H1 (cell line): ENCODE data around the gene C18orf54. TPM values are rescaled to one million over a fixed set of nuclear protein-coding genes. Genes with fewer than 3 reads are reported as not detected.

ENCODE experiments used
- CTCF ChIA-PET: fragments of 300-600 bp; sonication (Branson Sonifier 250); formaldehyde crosslinking; loops from one replicate; lab custom pipeline; 2021; ENCODE audit not compliant: partially characterized antibody; lab: Charles Lee
- POLR2A ChIA-PET: fragments of 300-600 bp; sonication (Branson Sonifier 250); formaldehyde crosslinking; loops from one replicate; lab custom pipeline; 2021; ENCODE audit warnings: inconsistent platforms; ENCODE audit not compliant: partially characterized antibody; lab: Charles Lee
- DNase-seq, 2 experiments: peaks; one replicate each; pipeline versions ENCODE4 v3.0.0 to v3.0.0-alpha.2; 2010 to 2022; ENCODE audit warnings: low spot score in 2 of 2, low read depth in 1 of 2, mixed read lengths in 1 of 2
- FAIRE-seq: peaks from 2 replicates; lab custom pipeline; 2011; peaks lifted over from hg19 to GRCh38; lab: Jason Lieb, UNC
- H2AFZ ChIP-seq: 2 replicates; pipeline ENCODE4 v1.8.1; 2012; ENCODE audit warnings: low read length, inconsistent platforms
- H2AK5ac ChIP-seq: 2 replicates; pipeline ENCODE4 v1.6.1; 2013; ENCODE audit warnings: low read depth, low read length
- H2BK120ac ChIP-seq: replicated peaks from 2 replicates; pipeline ENCODE3; 2013; ENCODE audit warnings: low read depth, low read length, inconsistent platforms
- H2BK12ac ChIP-seq: 2 replicates; pipeline ENCODE4 v1.6.1; 2013; ENCODE audit warnings: low read depth, low read length
- H2BK15ac ChIP-seq: 2 replicates; pipeline ENCODE4 v1.6.1; 2013; ENCODE audit warnings: low read length
- H2BK20ac ChIP-seq: 2 replicates; pipeline ENCODE4 v1.6.1; 2013; ENCODE audit warnings: low read length
- H2BK5ac ChIP-seq: 2 replicates; pipeline ENCODE4 v1.6.1; 2013; ENCODE audit warnings: low read depth, low read length
- H3K14ac ChIP-seq: 2 replicates; pipeline ENCODE4 v1.6.1; 2013; ENCODE audit warnings: inconsistent platforms; ENCODE audit not compliant: insufficient read length
- H3K18ac ChIP-seq: 2 replicates; pipeline ENCODE4 v1.6.1; 2013; ENCODE audit warnings: low read length; ENCODE audit errors: extremely low read depth
- H3K23ac ChIP-seq: 2 replicates; pipeline ENCODE4 v1.6.1; 2013; ENCODE audit warnings: inconsistent platforms; ENCODE audit not compliant: insufficient read length
- H3K23me2 ChIP-seq: 2 replicates; pipeline ENCODE4 v1.6.1; 2013; ENCODE audit warnings: low read depth, low read length
- H3K27ac ChIP-seq: 2 replicates; pipeline ENCODE4 v1.6.1; 2011; ENCODE audit warnings: low read depth, low read length, inconsistent platforms
- H3K27me3 ChIP-seq, 4 experiments: replicated peaks in 1 of 4; 1 replicate in 1 of 4; 2 replicates in 3 of 4; pipeline versions ENCODE4 v1.6.1 to v1.8.1; 2011 to 2013; ENCODE audit warnings: low read length in 3 of 4, mild to moderate bottlenecking in 3 of 4, inconsistent platforms in 2 of 4, mixed read lengths in 2 of 4, moderate library complexity in 1 of 4; ENCODE audit not compliant: control insufficient read depth in 3 of 4, insufficient read depth in 3 of 4; ENCODE audit errors: extremely low read depth in 1 of 4
- H3K36me3 ChIP-seq, 4 experiments: 2 replicates each; pipeline versions ENCODE4 v1.6.1 to v1.8.1; 2011 to 2013; ENCODE audit warnings: mild to moderate bottlenecking in 4 of 4, low read length in 3 of 4, moderate library complexity in 2 of 4, control low read depth in 1 of 4, inconsistent platforms in 1 of 4; ENCODE audit not compliant: insufficient read depth in 4 of 4, control insufficient read depth in 2 of 4
- H3K4ac ChIP-seq: replicated peaks from 2 replicates; pipeline ENCODE3; 2013; ENCODE audit warnings: low read length, low read depth, mixed read lengths, inconsistent platforms; ENCODE audit not compliant: insufficient read length
- H3K4me1 ChIP-seq, 4 experiments: replicated peaks in 1 of 4; 1 replicate in 1 of 4; 2 replicates in 3 of 4; pipeline versions ENCODE4 v1.6.1 to v1.8.1; 2011 to 2013; ENCODE audit warnings: low read length in 3 of 4, inconsistent platforms in 2 of 4, mixed read lengths in 1 of 4; ENCODE audit not compliant: insufficient read depth in 4 of 4, control insufficient read depth in 3 of 4
- H3K4me2 ChIP-seq, 2 experiments: 2 replicates each; pipeline versions ENCODE4 v1.6.1 to v1.8.1; 2011 to 2013; ENCODE audit warnings: low read depth in 2 of 2, low read length in 2 of 2, control low read depth in 1 of 2, inconsistent platforms in 1 of 2, mild to moderate bottlenecking in 1 of 2; ENCODE audit not compliant: insufficient read depth in 1 of 2
- H3K4me3 ChIP-seq, 4 experiments: fragments of 200-600, 300-600 bp in 1 of 4; sonication (generic), shearing (Covaris generic), sonication (Bioruptor Twin) in 1 of 4; 2 replicates each; pipeline versions ENCODE4 v1.5.1 to v1.8.1; 2011 to 2016; ENCODE audit warnings: low read length in 4 of 4, low read depth in 3 of 4, control low read depth in 2 of 4, inconsistent platforms in 2 of 4, mild to moderate bottlenecking in 2 of 4, mixed read lengths in 1 of 4, moderate library complexity in 1 of 4; ENCODE audit not compliant: insufficient read depth in 2 of 4; ENCODE audit errors: extremely low read depth in 1 of 4
- H3K56ac ChIP-seq: replicated peaks from 2 replicates; pipeline ENCODE3; 2013; ENCODE audit warnings: low read depth, mild to moderate bottlenecking, mixed read lengths, low read length, inconsistent platforms; ENCODE audit not compliant: insufficient read length
- H3K79me1 ChIP-seq: 2 replicates; pipeline ENCODE4 v1.6.1; 2013; ENCODE audit warnings: low read depth, low read length, control low read depth
- H3K79me2 ChIP-seq, 2 experiments: 2 replicates each; pipeline versions ENCODE4 v1.6.1 to v1.8.1; 2012 to 2013; ENCODE audit warnings: low read length in 2 of 2, mild to moderate bottlenecking in 2 of 2, inconsistent platforms in 1 of 2; ENCODE audit not compliant: insufficient read depth in 2 of 2, control insufficient read depth in 1 of 2
- H3K9ac ChIP-seq, 4 experiments: replicated peaks in 1 of 4; 1 replicate in 1 of 4; 2 replicates in 3 of 4; pipeline versions ENCODE4 v1.6.1 to v1.8.1; 2011 to 2013; ENCODE audit warnings: low read depth in 3 of 4, low read length in 3 of 4, control low read depth in 2 of 4, mild to moderate bottlenecking in 2 of 4, moderate library complexity in 2 of 4, inconsistent platforms in 1 of 4; ENCODE audit errors: extremely low read depth in 1 of 4
- H3K9me3 ChIP-seq, 2 experiments: 2 replicates each; pipeline versions ENCODE4 v1.6.1 to v1.8.1; 2012 to 2013; ENCODE audit warnings: mild to moderate bottlenecking in 2 of 2, moderate library complexity in 2 of 2, control low read depth in 1 of 2, inconsistent platforms in 1 of 2, low read depth in 1 of 2, low read length in 1 of 2, mixed read lengths in 1 of 2; ENCODE audit not compliant: insufficient read depth in 2 of 2
- H4K20me1 ChIP-seq, 2 experiments: replicated peaks in 1 of 2; 2 replicates each; pipeline versions ENCODE3 to v1.8.1; 2011 to 2013; ENCODE audit warnings: inconsistent platforms in 2 of 2, low read length in 2 of 2, mild to moderate bottlenecking in 1 of 2; ENCODE audit not compliant: insufficient read depth in 2 of 2, control insufficient read depth in 1 of 2
- H4K5ac ChIP-seq: 2 replicates; pipeline ENCODE4 v1.6.1; 2013; ENCODE audit warnings: low read length, low read depth, mixed read lengths, inconsistent platforms; ENCODE audit not compliant: insufficient read length
- H4K8ac ChIP-seq: 2 replicates; pipeline ENCODE4 v1.8.0; 2013; ENCODE audit warnings: mild to moderate bottlenecking, moderate library complexity, low read length, inconsistent platforms; ENCODE audit not compliant: insufficient read depth; ENCODE audit errors: extremely low read depth
- H4K91ac ChIP-seq: replicated peaks from 2 replicates; pipeline ENCODE3; 2013; ENCODE audit warnings: low read length, mixed read lengths, inconsistent platforms; ENCODE audit not compliant: insufficient read length
- BRCA1 ChIP-seq: IDR thresholded peaks from 2 replicates; pipeline ENCODE4 v1.6.1; 2012; ENCODE audit warnings: low read depth, low read length, improper control_type of control experiment
- CHD1 ChIP-seq: IDR thresholded peaks from 2 replicates; pipeline ENCODE4 v1.6.1; 2012; ENCODE audit warnings: low read depth, low read length, improper control_type of control experiment
- CTBP2 ChIP-seq: IDR thresholded peaks from 2 replicates; pipeline ENCODE4 v1.7.0; 2011; ENCODE audit warnings: borderline replicate concordance, mild to moderate bottlenecking, moderate library complexity, mixed read lengths, low read length; ENCODE audit not compliant: insufficient read depth, insufficient read length
- HDAC2 ChIP-seq, 2 experiments: fragments of 300-600 bp in 1 of 2; sonication (generic) in 1 of 2; IDR thresholded peaks; 2 replicates each; pipeline ENCODE4 v1.6.1; 2011 to 2012; ENCODE audit warnings: low read depth in 2 of 2, low read length in 2 of 2, mild to moderate bottlenecking in 2 of 2, moderate library complexity in 2 of 2, borderline replicate concordance in 1 of 2, inconsistent platforms in 1 of 2
- POLR2A ChIP-seq, 2 experiments: IDR thresholded peaks; 1 replicate in 1 of 2; 2 replicates in 1 of 2; pipeline ENCODE4 v1.6.1; 2011; ENCODE audit warnings: low read depth in 2 of 2, low read length in 2 of 2, mild to moderate bottlenecking in 2 of 2; ENCODE audit errors: control extremely low read depth in 1 of 2
- RFX5 ChIP-seq: IDR thresholded peaks from 2 replicates; pipeline ENCODE4 v1.6.1; 2011; ENCODE audit warnings: low read depth, low read length, improper control_type of control experiment, borderline replicate concordance
- SP4 ChIP-seq: IDR thresholded peaks from 2 replicates; pipeline ENCODE4 v1.6.1; 2012; ENCODE audit warnings: low read length, inconsistent platforms
- WGBS, 2 experiments: shearing (Covaris generic) in 1 of 2; methylation state at CpG; one replicate each; pipeline versions ENCODE4 v1.1.6 to v1.1.7; 2013 to 2015; ENCODE audit warnings: low lambda C conversion rate in 2 of 2, mixed read lengths in 2 of 2, inconsistent platforms in 1 of 2, low coverage in 1 of 2, missing lambda C conversion rate in 1 of 2; ENCODE audit not compliant: insufficient replicate concordance in 2 of 2, insufficient coverage in 1 of 2, insufficient read length in 1 of 2; ENCODE audit errors: extremely low coverage in 1 of 2, missing lambda C conversion rate in 1 of 2; 5-methylcytosine and 5-hydroxymethylcytosine counted together
- polyA plus RNA-seq, 7 experiments: library from polyadenylated mRNA; depleted of rRNA in 3 of 7; stranded (reverse) in 5 of 7; unstranded in 2 of 7; fragments of >200 nt in 5 of 7; fragments of 200-250 nt in 2 of 7; gene quantifications; 1 replicate in 5 of 7; 2 replicates in 1 of 7; 4 replicates in 1 of 7; pipeline versions ENCODE4 v1.2.1 to v1.2.3, GENCODE V29; 2011 to 2013; ENCODE audit warnings: missing spikeins in 2 of 7, mixed read lengths in 2 of 7
- total RNA-seq: library from RNA; stranded (reverse); fragmentation: NEBNext Ultra II Directional; extraction: Animal tissue kit (Norgen Biotek cat#: 25700); gene quantifications from 2 replicates; pipeline ENCODE4 v1.2.1, GENCODE V29; 2021

Gene C18orf54
- total and polyA plus RNA-seq, 2 of the 8 experiments (the other 6 are each of a cell fraction or from before 2014, with no cell fraction given): 6.7 to 30.9 TPM

DNA sequence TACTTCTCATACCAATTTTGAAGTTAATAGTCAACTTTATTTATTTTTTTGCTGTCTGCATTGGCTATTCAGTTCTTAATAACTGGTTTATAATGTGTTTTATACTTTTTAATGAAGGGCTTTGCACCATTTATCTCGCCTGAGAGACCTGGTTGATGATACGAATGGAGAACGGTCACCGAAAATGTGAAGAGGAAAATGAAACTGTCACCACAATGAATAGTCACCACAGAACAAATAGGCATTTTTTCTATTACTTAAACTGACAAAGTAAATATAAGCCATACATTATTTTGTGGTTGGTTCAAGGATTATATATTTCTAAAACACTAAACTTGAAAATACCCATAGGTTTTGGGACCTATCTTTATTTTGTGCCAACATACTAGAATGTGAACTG, 20.4 kb downstream of the C18orf54 start:
- Histone ChIP-seq H2BK120ac (no peak overlapping the region), H2BK15ac (no peak overlapping the region), H3K18ac (no peak overlapping the region), H3K14ac (no peak overlapping the region), H2AK5ac (no peak overlapping the region), H2BK20ac (no peak overlapping the region), H3K36me3 (peaks cover 0 to 47% (median 3%) of the 10 kb centered on the region in 4 experiments; a peak in 5 of 8 replicates), H3K27ac (no peak overlapping the region), H3K4me1 (peaks cover 0 to 9% (median 1%) of the 10 kb centered on the region in 4 experiments; a peak in 3 of 7 replicates), H3K9ac (no peak overlapping the region), H3K4ac (no peak overlapping the region), H3K9me3 (no peaks in the 10 kb centered on the region), H3K56ac (no peak overlapping the region), H3K23me2 (no peaks in the 10 kb centered on the region), H2BK5ac (no peak overlapping the region), H4K91ac (no peak overlapping the region), H2BK12ac (no peak overlapping the region), H4K8ac (no peak overlapping the region), H3K27me3 (no peaks in the 10 kb centered on the region), H3K4me3 (no peak overlapping the region), H3K79me1 (no peaks in the 10 kb centered on the region), H3K23ac (no peak overlapping the region), H3K79me2 (no peaks in the 10 kb centered on the region), H2AFZ (no peak overlapping the region), H4K5ac (no peak overlapping the region), H3K4me2 (no peak overlapping the region), H4K20me1 (no peaks in the 10 kb centered on the region)
- CTCF ChIA-PET: interaction anchor here (1.8 kb wide), 1 partner anchor 20 kb away, joined by 7 read pairs; the partner anchor contains the start of genes C18orf54 and STARD6
- 96% methylated on average over 4 of the region's 4 CpGs; no CpG with 5 or more reads in 1 of the 2 experiments for WGBS, 2 experiments
- POLR2A ChIA-PET: interaction anchor here (1.0 kb wide), 1 partner anchor 10 kb away, joined by 3 read pairs; no protein-coding TSS in a partner anchor
- no peak for FAIRE-seq
- no peak for DNase-seq
- no peak for TF ChIP-seq BRCA1
- no peak for TF ChIP-seq SP4
- TF ChIP-seq CTBP2: no peak
- TF ChIP-seq RFX5: no peak
- no peak for TF ChIP-seq CHD1
- no peak for TF ChIP-seq HDAC2 (IDR thresholded peaks at IDR 0.05; ENCODE audit: borderline replicate concordance in 1 of 2, low read depth in 2 of 2, low read length in 2 of 2)
- no peak for TF ChIP-seq POLR2A (IDR thresholded peaks at IDR 0.05; ENCODE audit: control extremely low read depth in 1 of 2, low read depth in 2 of 2, low read length in 2 of 2)
